K562 (cell line): Measurements from ENCODE around the gene TNFSF15.

Source experiments
- CCAR2 ChIP-seq: fragments of 200-400 bp; formaldehyde crosslinking; IDR thresholded peaks from 2 replicates; pipeline ENCODE4 v1.6.1; 2017; ENCODE audit warnings: mild to moderate bottlenecking, low read depth, low read length
- CHD2 ChIP-seq: IDR thresholded peaks from 2 replicates; pipeline ENCODE4 v1.6.1; 2011; ENCODE audit warnings: low read depth, low read length
- CREB1 ChIP-seq, 2 experiments: sonication (generic) in 1 of 2; formaldehyde crosslinking in 1 of 2; IDR thresholded peaks; 2 replicates each; pipeline versions ENCODE4 v1.6.1 to v1.8.0; 2012 to 2022; ENCODE audit warnings: inconsistent platforms in 1 of 2, mild to moderate bottlenecking in 1 of 2, missing genetic modification reagents in 1 of 2, moderate library complexity in 1 of 2
- CTCF ChIP-seq, 3 experiments: IDR thresholded peaks in 2 of 3; conservative IDR thresholded peaks in 1 of 3; 2 replicates each; pipeline ENCODE4 v1.5.1; 2011 to 2012; ENCODE audit warnings: low read length in 3 of 3, mild to moderate bottlenecking in 3 of 3, control low read depth in 2 of 3, improper control_type of control experiment in 1 of 3, inconsistent platforms in 1 of 3, low read depth in 1 of 3, mixed read lengths in 1 of 3, moderate library complexity in 1 of 3; ENCODE audit not compliant: insufficient read depth in 2 of 3
- HDAC2 ChIP-seq: fragments of 450-650 bp; IDR thresholded peaks from 2 replicates; pipeline ENCODE4 v1.6.1; 2016; ENCODE audit warnings: mild to moderate bottlenecking
- LEF1 ChIP-seq: fragments of 450-650 bp; IDR thresholded peaks from 2 replicates; pipeline ENCODE4 v1.6.1; 2016; ENCODE audit warnings: mild to moderate bottlenecking
- ZNF232 ChIP-seq: sonication (generic); formaldehyde crosslinking; IDR thresholded peaks from 2 replicates; pipeline ENCODE4 v1.8.0; 2022; ENCODE audit warnings: mild to moderate bottlenecking, missing genetic modification reagents
- ZNF274 ChIP-seq: IDR thresholded peaks from 2 replicates; pipeline ENCODE4 v1.6.1; 2011; ENCODE audit warnings: low read depth, mild to moderate bottlenecking, low read length, moderate library complexity, borderline replicate concordance
- TF ChIP-seq, protein P1 (sequence below): IDR thresholded peaks from 3 replicates; pipeline ENCODE4 v1.6.1; 2011; ENCODE audit warnings: borderline replicate concordance, mild to moderate bottlenecking, moderate library complexity; ENCODE audit not compliant: insufficient read length; ENCODE audit errors: extremely low read depth
- TF ChIP-seq, protein P2 (sequence below), 2 experiments: fragments of 450-650 bp in 1 of 2; sonication (generic) in 1 of 2; formaldehyde crosslinking in 1 of 2; IDR thresholded peaks in 1 of 2; conservative IDR thresholded peaks in 1 of 2; 2 replicates each; pipeline versions ENCODE4 v1.6.1 to v1.8.1; 2016 to 2023; ENCODE audit warnings: mild to moderate bottlenecking in 2 of 2, moderate library complexity in 2 of 2, inconsistent platforms in 1 of 2, missing genetic modification reagents in 1 of 2

- TF ChIP-seq ZNF274 (no peak), CCAR2 (no peak), HDAC2 (no peak), ZNF232 (CRISPR knock-in tag) (no peak), LEF1 (no peak), CTCF (IDR thresholded peaks at IDR 0.05 in 2 of 3, conservative IDR thresholded peaks at IDR 0.05 in 1 of 3; ENCODE audit: insufficient read depth in 2 of 3, low read depth in 1 of 3, low read length in 3 of 3) (no peak), CHD2 (no peak), CREB1 (IDR thresholded peaks at IDR 0.05) (no peak), CREB1 (CRISPR knock-in tag; IDR thresholded peaks at IDR 0.05) (no peak)
- TF ChIP-seq, protein P1, sequence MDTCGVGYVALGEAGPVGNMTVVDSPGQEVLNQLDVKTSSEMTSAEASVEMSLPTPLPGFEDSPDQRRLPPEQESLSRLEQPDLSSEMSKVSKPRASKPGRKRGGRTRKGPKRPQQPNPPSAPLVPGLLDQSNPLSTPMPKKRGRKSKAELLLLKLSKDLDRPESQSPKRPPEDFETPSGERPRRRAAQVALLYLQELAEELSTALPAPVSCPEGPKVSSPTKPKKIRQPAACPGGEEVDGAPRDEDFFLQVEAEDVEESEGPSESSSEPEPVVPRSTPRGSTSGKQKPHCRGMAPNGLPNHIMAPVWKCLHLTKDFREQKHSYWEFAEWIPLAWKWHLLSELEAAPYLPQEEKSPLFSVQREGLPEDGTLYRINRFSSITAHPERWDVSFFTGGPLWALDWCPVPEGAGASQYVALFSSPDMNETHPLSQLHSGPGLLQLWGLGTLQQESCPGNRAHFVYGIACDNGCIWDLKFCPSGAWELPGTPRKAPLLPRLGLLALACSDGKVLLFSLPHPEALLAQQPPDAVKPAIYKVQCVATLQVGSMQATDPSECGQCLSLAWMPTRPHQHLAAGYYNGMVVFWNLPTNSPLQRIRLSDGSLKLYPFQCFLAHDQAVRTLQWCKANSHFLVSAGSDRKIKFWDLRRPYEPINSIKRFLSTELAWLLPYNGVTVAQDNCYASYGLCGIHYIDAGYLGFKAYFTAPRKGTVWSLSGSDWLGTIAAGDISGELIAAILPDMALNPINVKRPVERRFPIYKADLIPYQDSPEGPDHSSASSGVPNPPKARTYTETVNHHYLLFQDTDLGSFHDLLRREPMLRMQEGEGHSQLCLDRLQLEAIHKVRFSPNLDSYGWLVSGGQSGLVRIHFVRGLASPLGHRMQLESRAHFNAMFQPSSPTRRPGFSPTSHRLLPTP, result no peak
- TF ChIP-seq, protein P2, sequence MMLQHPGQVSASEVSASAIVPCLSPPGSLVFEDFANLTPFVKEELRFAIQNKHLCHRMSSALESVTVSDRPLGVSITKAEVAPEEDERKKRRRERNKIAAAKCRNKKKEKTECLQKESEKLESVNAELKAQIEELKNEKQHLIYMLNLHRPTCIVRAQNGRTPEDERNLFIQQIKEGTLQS (IDR thresholded peaks at IDR 0.05), result no peak
- TF ChIP-seq, protein P2 (CRISPR knock-in tag; conservative IDR thresholded peaks at IDR 0.05), result no peak
These were observed 19.4 kb upstream of the TNFSF15 start for GRCh38 chr9:114825126-114825795.
